ENCODE data around the gene TFPT. TPM values are rescaled to one million over a fixed set of nuclear protein-coding genes. Genes with fewer than 3 reads are reported as not detected.

TFPT gene
- total and polyA plus RNA-seq, 2 donors (not counting 3 experiments of a cell fraction or from before 2014, with no cell fraction given) = 28.3 to 32.1 TPM

DNA sequence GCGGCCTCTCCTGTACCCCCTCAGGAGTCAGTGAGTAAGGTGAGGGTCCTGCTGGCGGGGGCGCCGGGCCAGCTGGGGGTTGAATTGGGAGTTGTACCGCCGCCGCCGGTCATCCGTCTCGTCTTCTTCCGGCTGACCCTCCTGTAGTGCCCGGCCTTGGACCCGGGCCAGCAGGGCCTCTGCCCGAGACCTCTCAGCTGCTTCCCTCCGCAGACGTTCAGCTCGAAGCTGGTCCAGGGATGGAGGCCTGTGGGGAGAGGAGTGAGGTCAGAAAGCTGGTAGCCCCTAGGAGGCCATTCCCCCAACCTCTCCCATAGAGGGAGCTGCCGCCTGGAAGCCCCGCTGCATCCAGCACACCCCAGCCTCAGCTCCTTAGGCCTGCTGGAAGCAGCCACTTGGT lies 40.2 kb upstream of the TFPT start:
- dilution Hi-C loops (cut with MboI; ENCODE audit: extremely low pct_ligation_motif_present, low sequenced_read_pairs) = no loop called here
- no peak for DNase-seq (ENCODE audit: low read depth, low spot score)
- peaks cover 4% of the 10 kb centered on the region for H3K79me2 ChIP-seq (ENCODE audit: control insufficient read depth, insufficient read depth, low read length)
- no peak overlapping the region for H3K27ac ChIP-seq (ENCODE audit: insufficient read depth, low read depth, low read length)
- H3K9me1 ChIP-seq (replicated peaks; ENCODE audit: control insufficient read depth, extremely low read depth, insufficient read depth, low read length) = no peaks in the 10 kb centered on the region
- peaks cover 14% of the 10 kb centered on the region for H3K4me1 ChIP-seq (ENCODE audit: control insufficient read depth, extremely low read depth, insufficient read depth, low read length)
- H3K4me2 ChIP-seq (ENCODE audit: insufficient read depth, low read length) = no peak overlapping the region
- no peak overlapping the region for H2AFZ ChIP-seq (ENCODE audit: low read depth, low read length)
- intact Hi-C loops (cut with micrococcal nuclease) = no loop called here
- no peaks in the 10 kb centered on the region for H4K20me1 ChIP-seq (replicated peaks; ENCODE audit: control insufficient read depth, extremely low read depth, insufficient read depth, low read length)
- TF ChIP-seq GATA2 (IDR thresholded peaks at IDR 0.05; ENCODE audit: insufficient read depth, insufficient read length, low read depth, low read length) = no peak
- no peak for TF ChIP-seq FOS (IDR thresholded peaks at IDR 0.05; ENCODE audit: borderline replicate concordance, insufficient read depth, low read length)
- TF ChIP-seq, protein P1, sequence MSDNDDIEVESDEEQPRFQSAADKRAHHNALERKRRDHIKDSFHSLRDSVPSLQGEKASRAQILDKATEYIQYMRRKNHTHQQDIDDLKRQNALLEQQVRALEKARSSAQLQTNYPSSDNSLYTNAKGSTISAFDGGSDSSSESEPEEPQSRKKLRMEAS (IDR thresholded peaks at IDR 0.05; ENCODE audit: insufficient read depth, insufficient read length) = no peak
- TF ChIP-seq MYC (IDR thresholded peaks at IDR 0.05; ENCODE audit: low read depth, low read length) = no peak
- TF ChIP-seq POLR2A (IDR thresholded peaks at IDR 0.05; ENCODE audit: low read depth, low read length) = no peak
- no peak for TF ChIP-seq JUN (IDR thresholded peaks at IDR 0.05; ENCODE audit: borderline replicate concordance, insufficient read depth, insufficient read length, low read depth)
- TF ChIP-seq, protein P2, sequence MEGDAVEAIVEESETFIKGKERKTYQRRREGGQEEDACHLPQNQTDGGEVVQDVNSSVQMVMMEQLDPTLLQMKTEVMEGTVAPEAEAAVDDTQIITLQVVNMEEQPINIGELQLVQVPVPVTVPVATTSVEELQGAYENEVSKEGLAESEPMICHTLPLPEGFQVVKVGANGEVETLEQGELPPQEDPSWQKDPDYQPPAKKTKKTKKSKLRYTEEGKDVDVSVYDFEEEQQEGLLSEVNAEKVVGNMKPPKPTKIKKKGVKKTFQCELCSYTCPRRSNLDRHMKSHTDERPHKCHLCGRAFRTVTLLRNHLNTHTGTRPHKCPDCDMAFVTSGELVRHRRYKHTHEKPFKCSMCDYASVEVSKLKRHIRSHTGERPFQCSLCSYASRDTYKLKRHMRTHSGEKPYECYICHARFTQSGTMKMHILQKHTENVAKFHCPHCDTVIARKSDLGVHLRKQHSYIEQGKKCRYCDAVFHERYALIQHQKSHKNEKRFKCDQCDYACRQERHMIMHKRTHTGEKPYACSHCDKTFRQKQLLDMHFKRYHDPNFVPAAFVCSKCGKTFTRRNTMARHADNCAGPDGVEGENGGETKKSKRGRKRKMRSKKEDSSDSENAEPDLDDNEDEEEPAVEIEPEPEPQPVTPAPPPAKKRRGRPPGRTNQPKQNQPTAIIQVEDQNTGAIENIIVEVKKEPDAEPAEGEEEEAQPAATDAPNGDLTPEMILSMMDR (IDR thresholded peaks at IDR 0.05; ENCODE audit: extremely low read depth in 1 of 2, insufficient read depth in 1 of 2, low read depth in 1 of 2, low read length in 2 of 2) = no peak
- TF ChIP-seq EZH2 (IDR thresholded peaks at IDR 0.05; ENCODE audit: borderline replicate concordance, low read depth, low read length, severe bottlenecking) = no peak
- TF ChIP-seq POLR2AphosphoS5 (IDR thresholded peaks at IDR 0.05; ENCODE audit: insufficient read depth, low read depth, low read length) = no peak
- ChIA-PET CTCF (no interaction called here), POLR2A (no interaction called here)
- no peak overlapping the region for H3K9ac ChIP-seq (replicated peaks; ENCODE audit: extremely low read depth, insufficient read depth, low read length)
- H3K9me3 ChIP-seq (replicated peaks; ENCODE audit: control insufficient read depth, insufficient read depth, low read length) = no peaks in the 10 kb centered on the region
- no peak for FAIRE-seq
- H3K36me3 ChIP-seq (ENCODE audit: control insufficient read depth in 2 of 2, extremely low read depth in 1 of 2, insufficient read depth in 2 of 2, low read length in 2 of 2) = peaks cover 11 to 56% of the 10 kb centered on the region in 2 experiments
- no TSS peak for BruUV-seq (replicated peaks)
- no peak overlapping the region for H3K4me3 ChIP-seq (replicated peaks in 1 of 3; ENCODE audit: insufficient read depth in 1 of 3, low read depth in 1 of 3, low read length in 3 of 3)
- no peaks in the 10 kb centered on the region for H3K27me3 ChIP-seq (ENCODE audit: control insufficient read depth in 2 of 2, insufficient read depth in 2 of 2, low read length in 2 of 2)

All from endothelial cell of umbilical vein (primary cell).